HG03565 (cell line): ENCODE measurements around the gene ME1.
"Not testable (repeated sequence)": the region's sequence is repeated elsewhere in the genome, so short reads cannot be mapped to it uniquely, and the experiment has no call there.

ENCODE experiments used
- ATAC-seq: cut with Tn5 transposase; IDR thresholded peaks from one replicate; pipeline ENCODE4 v1.9.1; 2021; ENCODE audit warnings: mild to moderate bottlenecking, moderate library complexity; ENCODE audit not compliant: unreplicated experiment

ME1 gene

DNA sequence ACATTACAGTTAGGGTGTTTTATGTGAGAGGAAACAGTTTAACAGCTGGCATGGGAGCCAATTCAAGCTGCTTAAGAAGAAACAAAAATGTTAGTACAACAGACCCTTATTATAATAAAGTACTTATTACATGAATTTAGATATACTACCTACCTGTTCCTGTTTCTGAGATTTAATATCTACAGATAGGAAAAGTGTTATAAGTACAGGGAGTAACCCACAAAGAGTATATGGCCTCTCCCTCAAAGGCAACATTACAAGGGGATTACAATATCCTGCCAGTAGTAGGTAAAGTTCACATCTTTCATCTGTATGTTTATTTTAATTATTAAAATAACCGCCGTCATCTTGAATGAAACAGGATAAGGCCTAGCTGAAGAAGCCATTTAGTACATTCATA is 1.8 kb upstream of the ME1 start:
- ATAC-seq: no peak

DNA sequence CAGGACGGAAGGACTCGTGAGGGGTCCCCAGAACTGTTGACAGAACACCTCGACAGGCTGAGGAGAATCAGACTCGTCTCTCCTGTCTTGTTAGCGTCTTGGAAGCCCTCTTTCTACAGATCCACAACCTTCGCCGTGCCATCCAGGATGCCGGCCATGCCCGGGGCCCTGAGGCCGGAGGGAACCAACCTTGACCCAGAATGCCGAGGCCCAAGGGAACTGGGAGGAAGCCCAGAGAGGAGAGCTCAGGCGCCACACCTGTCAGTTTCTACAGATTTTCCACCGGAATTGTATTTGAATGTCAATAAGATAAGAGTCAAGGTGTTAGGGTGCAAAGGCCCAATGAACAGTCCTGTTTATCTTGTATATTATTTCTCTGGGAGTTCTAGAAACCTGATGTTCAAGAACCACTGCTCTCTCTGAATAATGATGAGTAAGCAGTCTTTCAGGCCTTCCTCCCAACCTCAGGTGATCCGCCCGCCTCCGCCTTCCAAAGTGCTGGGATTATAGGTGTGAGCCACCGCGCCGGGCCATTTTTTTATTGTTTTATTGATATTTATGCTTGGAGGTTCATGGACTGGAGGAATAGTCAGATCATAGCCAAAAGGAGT is 799 bp upstream of the ME1 start:
- ATAC-seq: no peak

DNA sequence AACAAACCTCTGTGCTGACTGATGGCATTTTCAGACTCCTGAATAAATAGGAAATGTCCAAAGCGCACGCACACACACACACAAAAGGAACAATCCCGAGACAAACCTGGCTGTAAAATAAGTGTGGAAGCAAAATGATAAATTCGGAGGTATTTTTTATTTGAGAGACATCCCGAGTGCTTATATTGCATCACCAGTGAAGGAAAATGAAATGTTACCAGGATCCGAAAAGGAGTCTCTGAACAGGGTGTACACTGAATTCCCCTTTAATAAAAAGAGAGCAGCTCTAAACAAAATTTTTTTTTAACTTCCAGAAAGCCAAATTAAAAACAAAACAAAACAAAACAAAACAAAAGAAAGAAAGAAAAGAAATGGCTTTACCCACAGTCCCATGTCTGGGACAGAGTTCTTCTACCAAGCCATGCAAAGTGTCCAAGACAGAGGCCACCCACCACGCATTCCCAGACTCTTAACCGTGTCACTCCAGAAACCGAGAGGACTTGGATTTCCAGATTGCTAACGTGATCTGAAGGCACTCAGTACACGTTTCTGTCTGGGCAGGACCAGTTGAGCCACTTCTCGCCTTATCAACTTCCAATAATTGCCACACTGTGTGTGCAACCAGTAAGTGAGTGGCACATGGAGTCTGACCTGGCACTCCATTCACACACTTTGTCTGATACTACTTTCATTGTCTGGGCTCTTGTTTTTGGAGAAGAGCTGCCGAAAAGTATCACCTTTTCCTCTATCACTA is 817 bp downstream of the ME1 start:
- no peak for ATAC-seq

- no peak for ATAC-seq
These were observed 1.6 kb downstream of the ME1 start for GRCh38 chr6:83429269-83429668.

- ATAC-seq: no peak
These were observed 6.3 kb downstream of the ME1 start for GRCh38 chr6:83424392-83425018.

DNA sequence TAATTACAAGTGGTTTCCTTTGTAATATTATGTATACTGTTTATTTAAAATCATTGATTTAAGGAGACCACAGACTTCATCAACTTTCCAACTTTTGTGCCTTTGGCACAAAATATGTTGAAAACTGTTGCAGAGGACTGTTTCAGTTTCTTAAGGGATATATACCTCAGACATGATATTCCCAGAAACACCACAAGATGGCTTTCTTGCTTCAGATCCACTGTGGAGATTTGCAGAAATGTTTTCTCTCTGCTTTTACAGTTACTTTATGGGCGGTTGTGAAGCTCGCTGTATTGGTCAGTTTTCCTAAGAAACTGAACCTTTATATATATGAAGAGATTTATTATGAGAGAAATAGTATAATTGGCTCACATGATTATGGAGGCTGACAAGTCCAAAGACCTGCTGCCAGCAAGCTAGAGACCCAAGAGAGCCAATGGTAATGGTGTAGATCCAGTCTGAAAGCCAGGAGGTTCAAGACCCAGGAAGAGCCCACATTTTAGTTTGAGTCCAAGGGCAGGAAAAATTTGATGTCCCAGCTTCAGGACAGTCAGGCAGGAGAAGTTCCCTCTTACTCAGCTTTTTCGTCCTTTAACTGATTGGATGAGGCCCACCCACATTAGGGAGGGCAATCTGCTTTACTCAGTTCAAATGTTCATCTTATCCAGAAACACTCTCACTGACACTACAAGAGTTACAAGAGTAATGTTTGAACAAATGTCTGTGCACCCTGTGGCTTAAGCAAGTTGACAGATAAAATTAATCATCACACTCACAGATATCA is 12.8 kb downstream of the ME1 start:
- ATAC-seq: peak; percentile 64

- no peak for ATAC-seq
These were observed 17.8 kb downstream of the ME1 start for GRCh38 chr6:83413068-83413467.

DNA sequence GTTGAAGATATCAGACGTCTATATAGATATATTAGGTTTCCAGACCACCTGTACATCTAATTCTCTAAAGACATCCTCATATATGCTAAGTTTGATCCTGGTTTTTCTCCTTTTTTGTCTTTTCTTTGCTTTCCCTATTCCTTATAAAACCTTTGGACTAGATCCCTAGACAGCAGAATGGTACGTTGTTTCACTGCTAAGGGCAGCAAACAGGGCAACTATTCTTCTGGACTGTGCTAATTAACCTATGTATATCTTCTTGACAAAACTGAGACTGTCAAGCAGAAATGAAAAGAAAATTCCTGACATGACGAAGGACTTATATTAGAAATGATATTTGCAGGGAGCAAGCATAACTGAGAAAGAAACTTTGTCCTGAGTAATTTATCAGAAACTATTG is 19.1 kb downstream of the ME1 start:
- no peak for ATAC-seq

DNA sequence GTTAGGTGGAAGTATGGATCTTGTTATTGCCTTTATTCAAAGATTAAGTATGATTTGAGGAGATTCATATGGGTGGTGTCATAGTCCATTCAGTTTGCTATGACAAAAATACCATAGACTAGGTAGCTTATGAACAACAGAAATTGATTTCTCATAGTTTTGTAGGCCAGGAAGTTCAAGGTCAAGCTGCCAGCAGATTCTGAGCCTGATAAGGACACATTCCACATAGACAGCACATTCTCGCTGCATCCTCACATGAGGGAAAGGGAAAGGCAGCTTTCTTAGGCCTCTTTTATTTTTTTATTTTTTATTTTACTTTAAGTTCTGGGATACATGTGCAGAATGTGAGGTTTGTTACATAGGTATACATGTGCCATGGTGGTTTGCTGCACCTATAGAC is 27.7 kb downstream of the ME1 start:
- no peak for ATAC-seq

DNA sequence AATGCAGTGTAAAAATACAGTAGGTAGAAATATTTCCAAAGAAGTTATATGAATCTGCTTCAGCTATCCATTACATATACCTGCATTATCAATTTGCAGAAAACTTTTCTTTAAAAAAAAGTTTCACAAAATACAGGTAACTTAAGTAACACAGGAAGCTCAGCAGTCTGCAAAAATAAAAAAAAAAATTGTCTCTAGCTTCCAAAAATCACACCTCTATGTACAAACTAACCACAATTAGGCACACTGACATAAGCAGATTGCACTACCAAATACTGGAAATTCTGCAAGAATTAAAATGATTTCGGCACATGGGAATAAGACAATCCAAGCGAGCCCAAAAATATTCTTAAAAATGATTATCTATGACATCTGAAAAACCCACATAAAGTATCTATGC is 41.2 kb downstream of the ME1 start:
- ATAC-seq: no peak

DNA sequence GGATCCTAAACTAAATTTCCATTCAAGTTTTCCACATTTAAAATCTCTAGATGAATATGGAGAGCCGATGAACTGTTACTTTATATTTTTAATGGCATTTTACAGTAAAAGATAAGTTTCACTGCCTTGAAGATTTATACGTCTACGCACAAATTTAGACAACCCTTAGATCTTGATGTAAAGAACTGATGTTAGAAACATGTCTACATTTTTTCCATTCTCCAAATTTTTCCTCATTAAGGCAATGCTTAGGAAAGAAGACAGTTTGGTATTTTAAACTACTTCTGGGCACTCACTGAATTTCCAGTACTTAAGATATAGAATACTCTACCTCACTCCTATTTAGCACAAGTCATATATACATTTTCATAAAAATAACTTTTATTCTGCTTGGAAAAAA is 45.4 kb downstream of the ME1 start:
- ATAC-seq: no peak

- ATAC-seq: no peak
These were observed 46.1 kb downstream of the ME1 start for GRCh38 chr6:83384751-83385150.

GRCh38 chr6:83381949-83382348 is 48.9 kb downstream of the ME1 start:
- no peak for ATAC-seq

DNA sequence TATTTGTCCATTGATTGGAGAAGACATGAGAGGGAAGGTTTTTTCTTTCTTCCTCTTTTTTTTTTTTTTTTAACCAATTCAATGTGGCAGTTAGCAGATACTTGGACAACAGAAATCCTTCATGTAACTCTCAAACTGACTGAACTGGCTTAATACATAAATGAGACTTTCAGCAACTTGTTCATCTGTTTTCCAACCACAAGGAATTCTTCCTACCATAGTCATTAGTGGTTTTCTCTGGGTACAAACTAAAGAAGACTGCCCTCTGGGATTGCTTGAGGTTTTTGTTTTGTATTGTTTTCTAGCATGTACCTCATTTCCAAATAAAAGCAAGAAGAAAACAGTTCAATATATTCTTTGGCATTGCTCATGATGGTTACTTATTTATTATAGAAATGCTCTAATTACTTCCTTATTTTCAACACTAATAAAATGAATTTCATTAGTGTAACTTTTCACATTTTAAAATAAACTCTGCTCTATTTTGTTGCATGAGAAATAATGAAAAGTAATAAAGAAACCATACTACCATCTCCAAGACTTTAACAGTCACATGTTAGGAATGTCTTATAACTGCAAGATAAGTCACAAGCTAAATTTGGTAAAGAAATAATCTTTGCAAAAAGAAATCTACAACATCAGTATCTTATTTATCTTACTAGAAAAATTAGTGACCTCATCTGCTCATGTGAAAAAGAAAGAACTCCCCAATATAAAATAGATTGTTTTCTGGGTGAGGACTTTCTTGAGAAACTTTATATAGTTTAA is 52.0 kb downstream of the ME1 start:
- no peak for ATAC-seq

DNA sequence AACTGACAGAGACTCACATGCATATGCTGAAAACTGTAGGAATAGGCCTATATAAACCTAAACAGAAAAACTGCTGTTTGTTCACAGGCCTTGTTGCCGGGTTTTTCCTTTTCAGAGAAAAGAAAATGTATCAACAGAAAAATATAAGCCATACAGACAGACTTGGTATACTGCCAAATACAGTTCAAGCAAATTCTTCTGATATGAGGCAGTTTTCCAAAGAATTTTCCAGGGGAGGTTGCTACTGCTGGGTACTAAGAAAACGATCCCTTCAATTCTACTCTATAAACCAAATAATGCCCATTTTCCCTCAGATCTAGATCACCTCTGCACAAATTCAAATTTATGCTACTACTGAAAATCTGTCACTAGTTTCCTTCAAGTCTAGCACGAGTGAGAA is 59.4 kb downstream of the ME1 start:
- ATAC-seq: no peak

- ATAC-seq: no peak
These were observed 60.3 kb downstream of the ME1 start for GRCh38 chr6:83370567-83370966.

DNA sequence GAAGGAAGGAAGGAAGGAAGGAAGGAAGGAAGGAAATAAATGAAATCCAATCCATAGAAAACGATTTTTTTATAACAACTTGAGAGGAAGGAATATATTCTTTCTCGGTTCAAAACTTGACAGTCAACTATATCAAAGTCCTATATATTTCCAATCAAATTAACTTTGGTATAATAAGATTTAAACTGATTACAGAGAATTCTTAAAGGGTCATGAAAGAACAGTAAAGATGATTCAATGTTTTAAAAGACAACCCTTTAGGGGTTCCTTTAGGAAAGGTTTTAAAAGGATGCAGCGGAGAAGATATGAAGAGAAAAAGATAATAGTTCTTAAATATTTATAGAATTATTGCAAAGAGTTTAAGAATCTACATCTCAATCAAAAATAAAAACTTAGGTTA is 61.2 kb downstream of the ME1 start:
- ATAC-seq: no peak

- no peak for ATAC-seq
These were observed 62.3 kb downstream of the ME1 start for GRCh38 chr6:83368577-83368976.

GRCh38 chr6:83367104-83367503 is 63.7 kb downstream of the ME1 start:
- ATAC-seq: no peak

- ATAC-seq: no peak
These were observed 64.9 kb downstream of the ME1 start for GRCh38 chr6:83365931-83366330.

GRCh38 chr6:83362349-83362748 is 68.5 kb downstream of the ME1 start:
- ATAC-seq: not testable (repeated sequence)
